Anterior cingulate cortex (tissue), 58 donors: ENCODE data around the gene TMX1.
"Not testable (repeated sequence)": the region's sequence is repeated elsewhere in the genome, so short reads cannot be mapped to it uniquely, and the experiment has no call there.

Experiments
- DNase-seq, 58 donors: peaks; one replicate each; lab custom pipeline; 2025; lab: John Stamatoyannopoulos, UW

Gene TMX1, protein sequence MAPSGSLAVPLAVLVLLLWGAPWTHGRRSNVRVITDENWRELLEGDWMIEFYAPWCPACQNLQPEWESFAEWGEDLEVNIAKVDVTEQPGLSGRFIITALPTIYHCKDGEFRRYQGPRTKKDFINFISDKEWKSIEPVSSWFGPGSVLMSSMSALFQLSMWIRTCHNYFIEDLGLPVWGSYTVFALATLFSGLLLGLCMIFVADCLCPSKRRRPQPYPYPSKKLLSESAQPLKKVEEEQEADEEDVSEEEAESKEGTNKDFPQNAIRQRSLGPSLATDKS

GRCh38 chr14:51239813-51240803 is at the start of gene TMX1:
Gene TMX1 (plus strand): TSS chr14:51240247. CDS start chr14:51240293, 46 bp downstream.
- peak; percentile 67 to 97 (median 93) for DNase-seq

DNA sequence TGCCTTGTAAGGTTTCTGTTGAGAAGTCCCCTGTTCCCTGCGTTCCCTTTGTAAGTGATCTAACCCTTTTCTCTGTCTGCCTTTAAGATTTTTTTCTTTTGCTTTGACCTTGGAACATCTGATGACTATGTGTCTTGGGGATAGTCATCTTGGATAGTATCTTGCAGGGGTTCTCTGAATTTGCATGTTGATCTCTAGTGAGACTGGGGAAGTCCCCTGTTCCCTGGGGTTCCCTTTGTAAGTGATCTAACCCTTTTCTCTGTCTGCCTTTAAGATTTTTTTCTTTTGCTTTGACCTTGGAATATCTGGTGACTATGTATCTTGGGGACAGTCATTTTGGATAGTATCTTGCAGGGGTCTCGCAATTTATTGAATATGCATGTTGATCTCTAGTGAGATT is 38.2 kb upstream of the TMX1 start:
- no peak for DNase-seq

GRCh38 chr14:51202914-51203665 is 37.0 kb upstream of the TMX1 start:
- no peak for DNase-seq

GRCh38 chr14:51203881-51204280 is 36.2 kb upstream of the TMX1 start:
- no peak for DNase-seq

- DNase-seq, result no peak
Observed at GRCh38 chr14:51205486-51205885, 34.6 kb upstream of the TMX1 start.

DNA sequence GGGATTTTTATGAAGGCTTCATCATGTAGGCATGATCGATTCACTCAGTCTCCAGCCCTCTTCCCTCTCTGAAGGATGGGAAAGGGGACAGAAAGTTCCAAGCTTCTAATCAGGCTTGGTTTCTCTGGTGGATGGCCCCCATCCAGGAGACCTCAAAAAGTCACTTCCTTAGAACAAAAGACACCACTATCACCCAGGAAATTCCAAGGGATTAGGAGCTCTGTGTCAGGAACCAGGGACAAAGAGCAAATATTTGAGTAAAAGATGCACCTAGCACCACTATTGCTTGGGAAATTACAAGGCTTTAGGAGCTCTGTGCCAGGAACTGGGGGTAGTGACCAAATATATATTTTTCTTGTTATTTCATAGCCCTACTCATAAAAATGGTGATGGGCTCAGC is 33.6 kb upstream of the TMX1 start:
- no peak for DNase-seq

- DNase-seq, result no peak
Observed at GRCh38 chr14:51207621-51208020, 32.4 kb upstream of the TMX1 start.

GRCh38 chr14:51208982-51209381 is 31.1 kb upstream of the TMX1 start:
- no peak for DNase-seq

DNA sequence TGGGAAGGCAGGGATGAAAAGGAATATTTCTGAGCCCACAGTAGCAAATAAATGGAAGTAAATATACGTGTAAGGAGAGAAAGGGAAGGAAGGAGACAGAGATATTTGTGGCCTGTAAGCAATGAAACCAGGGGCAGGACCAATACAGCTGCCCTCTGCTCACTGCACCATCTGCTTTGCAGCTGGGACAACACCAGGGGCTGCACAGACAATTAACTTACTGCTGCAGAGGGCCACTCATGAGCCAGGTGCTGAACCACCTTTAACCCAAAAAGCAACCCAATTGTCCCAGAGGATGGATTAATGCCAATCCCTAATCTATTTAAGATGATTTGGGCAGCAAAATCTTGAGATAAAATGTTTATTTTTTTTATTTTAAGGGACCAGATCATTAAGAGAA is 30.6 kb upstream of the TMX1 start:
- no peak for DNase-seq

DNA sequence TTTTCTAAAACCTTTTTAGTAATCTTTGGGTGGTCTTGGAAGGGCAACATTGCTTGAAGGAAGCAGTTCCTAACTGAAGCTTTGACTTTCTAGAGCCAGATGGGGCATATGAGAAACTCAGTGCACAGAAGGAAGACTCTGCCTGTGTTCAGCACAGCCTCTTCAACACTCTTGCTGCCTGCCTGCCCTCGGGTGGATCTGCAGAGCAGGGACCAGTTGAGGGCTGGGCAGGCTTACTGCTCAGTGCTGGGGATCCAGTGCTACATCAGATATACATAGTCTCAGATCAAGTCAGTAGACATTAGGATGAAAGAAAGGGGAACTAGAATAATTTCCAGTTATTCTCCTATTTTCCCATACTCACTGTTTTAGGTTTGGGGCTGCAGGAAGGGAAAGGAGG is 29.5 kb upstream of the TMX1 start:
- DNase-seq, result no peak

GRCh38 chr14:51211149-51211548 is 28.9 kb upstream of the TMX1 start:
- no peak for DNase-seq

- no peak for DNase-seq
Observed at GRCh38 chr14:51216602-51217001, 23.4 kb upstream of the TMX1 start.

DNA sequence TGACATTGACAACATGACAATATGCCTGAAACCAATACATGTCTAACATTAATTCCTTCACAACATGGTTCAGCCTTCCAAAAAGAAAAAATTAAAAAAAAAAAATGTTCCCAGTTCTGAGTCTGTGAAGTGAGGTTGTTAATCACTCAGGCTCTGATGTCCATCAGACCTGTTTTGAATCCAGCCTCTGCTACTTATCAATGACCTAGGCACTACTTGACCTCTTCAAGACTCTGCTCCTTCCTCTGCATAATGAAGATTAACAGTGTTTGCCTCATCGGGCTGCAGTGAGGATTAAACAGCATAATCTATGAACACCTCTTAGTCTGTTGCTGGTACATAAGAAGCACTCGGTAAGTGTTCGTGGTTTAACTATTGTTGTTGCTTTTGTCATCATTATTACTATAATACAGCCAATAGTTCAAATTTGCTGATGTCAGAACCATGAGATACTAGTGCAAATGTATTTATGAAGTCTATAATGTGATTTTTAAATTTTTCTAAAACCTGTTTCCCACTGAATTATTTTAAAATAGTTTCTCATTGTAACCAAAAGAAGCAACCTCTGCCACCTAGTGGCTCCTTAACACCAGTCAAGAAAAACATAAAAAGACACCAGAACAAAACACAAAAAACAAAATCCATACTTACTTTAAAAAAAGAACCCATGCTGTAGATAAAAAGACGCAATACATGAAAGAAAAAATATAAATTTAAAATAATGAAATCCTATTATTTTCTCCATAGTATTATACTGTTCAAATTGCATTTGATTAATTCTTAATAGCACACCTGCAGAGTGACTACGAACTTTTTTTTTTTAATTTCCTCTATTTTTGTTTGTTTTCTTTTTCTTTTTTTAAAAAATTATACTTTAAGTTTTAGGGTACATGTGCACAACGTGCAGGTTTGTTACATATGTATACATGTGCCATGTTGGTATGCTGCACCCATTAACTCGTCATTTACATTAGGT is 20.3 kb upstream of the TMX1 start:
- peak in 1 of 58 donors; percentile 40 for DNase-seq

DNA sequence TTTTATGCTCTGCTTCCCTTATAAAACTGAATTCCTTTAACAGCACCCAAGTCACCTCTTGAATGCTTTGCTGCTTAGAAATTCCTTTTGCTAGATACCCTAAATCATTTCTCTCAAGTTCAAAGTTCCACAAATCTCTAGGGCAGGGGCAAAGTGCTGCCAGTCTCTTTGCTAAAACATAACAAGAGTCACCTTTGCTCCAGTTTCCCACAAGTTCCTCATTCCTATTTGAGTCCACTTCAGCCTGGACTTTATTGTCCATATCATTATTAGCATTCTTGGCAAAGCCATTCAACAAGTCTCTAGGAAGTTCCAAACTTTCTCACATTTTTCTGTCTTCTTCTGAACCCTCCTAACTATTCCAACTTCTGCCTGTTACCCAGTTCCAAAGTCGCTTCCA is 16.6 kb upstream of the TMX1 start:
- not testable (repeated sequence) for DNase-seq

GRCh38 chr14:51224551-51224950 is 15.5 kb upstream of the TMX1 start:
- peak in 3 of 58 donors; percentile 2 to 7 (median 7) for DNase-seq

- DNase-seq, result no peak
Observed at GRCh38 chr14:51225751-51226150, 14.3 kb upstream of the TMX1 start.

- no peak for DNase-seq
Observed at GRCh38 chr14:51228391-51228790, 11.7 kb upstream of the TMX1 start.

DNA sequence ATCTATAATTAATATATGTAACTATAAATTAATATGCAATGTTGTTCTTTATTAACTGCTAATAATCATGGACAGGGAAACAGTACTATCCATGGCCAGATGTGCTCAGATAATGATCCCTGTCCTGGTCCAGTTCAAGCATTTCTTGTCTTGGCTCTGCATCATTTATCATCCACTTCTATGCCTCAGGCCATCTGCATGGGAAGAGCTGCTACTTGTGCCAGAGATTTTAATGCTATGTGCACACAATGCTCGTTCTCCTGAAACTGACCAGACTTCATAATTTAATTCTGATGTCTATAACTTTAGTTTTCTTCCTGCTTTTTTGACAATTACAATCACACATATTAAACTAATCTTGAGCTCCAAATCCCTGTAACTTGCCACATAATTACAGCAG is 11.2 kb upstream of the TMX1 start:
- no peak for DNase-seq

DNA sequence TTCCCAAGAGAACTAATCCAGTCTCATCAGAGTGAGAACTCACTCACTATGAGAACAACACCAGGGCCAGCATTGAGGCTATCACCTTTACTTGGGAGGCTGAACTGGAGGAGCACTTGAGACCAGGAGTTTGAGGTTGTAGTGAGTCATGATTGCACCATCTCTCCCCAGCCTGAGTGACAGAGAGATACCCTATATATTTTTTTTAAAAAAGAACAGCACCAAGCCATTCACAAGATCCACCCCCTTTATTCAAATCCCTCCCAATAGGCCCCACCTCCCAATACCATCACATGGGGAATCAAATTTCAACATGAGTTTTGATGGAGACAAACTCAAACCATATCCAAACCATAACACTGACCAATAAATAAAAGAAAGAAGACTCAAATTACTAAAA is 3.7 kb upstream of the TMX1 start:
- DNase-seq, result no peak
